ENCODE results near the gene ATP6V1A. TPM values are rescaled to one million over a fixed set of nuclear protein-coding genes. Genes with fewer than 3 reads are reported as not detected.

ATP6V1A gene
- total RNA-seq, 1 donor from 2014 or later: 102 TPM

DNA sequence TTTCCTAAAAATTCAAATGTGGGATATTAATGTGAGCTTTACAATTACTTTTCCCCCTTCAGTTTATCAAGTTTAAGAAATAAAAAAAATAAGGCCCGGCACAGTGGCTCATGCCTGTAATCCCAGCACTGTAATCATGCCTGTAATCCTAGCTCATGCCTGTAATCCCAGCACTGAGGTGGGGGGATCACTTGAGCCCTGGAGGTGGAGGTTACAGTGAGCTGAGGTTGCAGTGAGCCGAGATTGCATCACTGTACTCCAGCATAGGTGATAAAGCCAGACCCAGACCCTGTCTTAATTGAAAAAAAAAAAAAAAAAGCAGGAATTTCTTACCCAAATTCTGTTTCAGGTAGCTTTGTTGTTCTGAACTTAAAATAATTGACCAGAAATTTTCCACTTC lies 17.9 kb downstream of the ATP6V1A start:
- Histone ChIP-seq H3K4me1 (no peaks in the 10 kb centered on the region), H3K36me3 (no peaks in the 10 kb centered on the region), H3K27me3 (no peaks in the 10 kb centered on the region), H3K9me3 (no peaks in the 10 kb centered on the region), H3K4me3 (no peak overlapping the region), H3K27ac (no peak overlapping the region)
- ATAC-seq (no peak), DNase-seq (no peak)
- intact Hi-C loops (cut with DNase I): no loop called here
- no peak for TF ChIP-seq CTCF (IDR thresholded peaks at IDR 0.05)

DNA sequence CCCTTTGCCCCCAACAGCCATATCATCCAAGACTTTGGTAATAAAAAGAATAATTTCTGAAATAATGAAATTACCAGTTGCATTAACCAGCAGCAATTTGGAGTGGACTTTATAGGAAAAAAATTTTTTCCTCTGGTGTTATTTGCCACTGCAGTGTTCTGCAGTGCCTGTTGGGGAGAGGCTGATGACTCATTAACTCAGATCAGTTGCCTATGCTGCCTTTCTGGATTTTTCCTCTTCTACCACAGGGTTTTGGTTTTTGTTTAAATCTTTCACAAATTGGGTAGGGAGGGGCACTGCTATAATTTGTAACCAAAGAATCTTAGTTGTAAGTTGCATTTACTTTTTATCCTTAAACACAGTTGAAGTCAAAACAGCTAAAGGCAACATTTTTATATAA lies 22.7 kb downstream of the ATP6V1A start:
- Histone ChIP-seq H3K4me1 (no peaks in the 10 kb centered on the region), H3K27ac (no peak overlapping the region), H3K27me3 (no peaks in the 10 kb centered on the region), H3K4me3 (no peak overlapping the region), H3K36me3 (no peaks in the 10 kb centered on the region), H3K9me3 (no peaks in the 10 kb centered on the region)
- intact Hi-C loops (cut with DNase I): no loop called here
- DNase-seq (no peak), ATAC-seq (peak; percentile 32)
- TF ChIP-seq CTCF (IDR thresholded peaks at IDR 0.05): no peak

- H3K36me3 ChIP-seq: no peaks in the 10 kb centered on the region
- H3K9me3 ChIP-seq: no peaks in the 10 kb centered on the region
- intact Hi-C loops (cut with DNase I): no loop called here
- DNase-seq: no peak
- no peak overlapping the region for H3K4me3 ChIP-seq
- H3K4me1 ChIP-seq: no peaks in the 10 kb centered on the region
- ATAC-seq: no peak
- H3K27me3 ChIP-seq: no peaks in the 10 kb centered on the region
- no peak overlapping the region for H3K27ac ChIP-seq
- TF ChIP-seq CTCF (IDR thresholded peaks at IDR 0.05): no peak
These were observed 25.2 kb downstream of the ATP6V1A start for GRCh38 chr3:113771993-113772392.

- no peaks in the 10 kb centered on the region for H3K27me3 ChIP-seq
- no peaks in the 10 kb centered on the region for H3K36me3 ChIP-seq
- TF ChIP-seq CTCF (IDR thresholded peaks at IDR 0.05): no peak
- H3K4me1 ChIP-seq: no peaks in the 10 kb centered on the region
- DNase-seq: no peak
- no peak overlapping the region for H3K4me3 ChIP-seq
- intact Hi-C loops (cut with DNase I): no loop called here
- no peaks in the 10 kb centered on the region for H3K9me3 ChIP-seq
- no peak for ATAC-seq
- H3K27ac ChIP-seq: no peak overlapping the region
These were observed 26.5 kb downstream of the ATP6V1A start for GRCh38 chr3:113773381-113773780.

- ATAC-seq (no peak), DNase-seq (no peak)
- Histone ChIP-seq H3K4me1 (no peaks in the 10 kb centered on the region), H3K9me3 (no peaks in the 10 kb centered on the region), H3K36me3 (no peaks in the 10 kb centered on the region), H3K27ac (no peak overlapping the region), H3K27me3 (no peaks in the 10 kb centered on the region), H3K4me3 (no peak overlapping the region)
- no peak for TF ChIP-seq CTCF (IDR thresholded peaks at IDR 0.05)
- intact Hi-C loops (cut with DNase I): no loop called here
These were observed 28.7 kb downstream of the ATP6V1A start for GRCh38 chr3:113775516-113775915.

DNA sequence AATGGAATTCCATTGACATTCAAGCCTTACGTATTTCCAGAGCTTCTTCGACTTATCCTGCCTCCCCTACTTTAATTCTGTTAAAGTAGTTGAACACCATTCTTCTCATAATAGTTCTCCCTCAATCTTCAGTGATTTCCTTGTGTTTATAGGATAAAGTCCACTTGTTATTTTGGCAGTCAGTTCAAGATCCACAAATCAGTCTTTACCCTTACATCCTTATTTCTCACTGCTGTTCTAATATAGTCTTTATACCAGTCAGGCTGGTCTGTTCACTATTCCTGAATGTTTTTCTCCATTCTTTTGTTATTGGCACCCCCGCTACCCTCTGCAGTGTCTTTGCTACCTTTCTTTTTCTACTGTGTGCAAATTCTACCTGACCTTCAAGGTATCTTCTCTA lies 29.7 kb downstream of the ATP6V1A start:
- H3K4me3 ChIP-seq: no peak overlapping the region
- H3K9me3 ChIP-seq: no peaks in the 10 kb centered on the region
- TF ChIP-seq CTCF (IDR thresholded peaks at IDR 0.05): no peak
- DNase-seq: no peak
- intact Hi-C loops (cut with DNase I): no loop called here
- no peaks in the 10 kb centered on the region for H3K36me3 ChIP-seq
- no peak overlapping the region for H3K27ac ChIP-seq
- no peaks in the 10 kb centered on the region for H3K27me3 ChIP-seq
- H3K4me1 ChIP-seq: no peaks in the 10 kb centered on the region
- no peak for ATAC-seq

Data from upper lobe of right lung (tissue), 1 donor.